ENCODE results near the gene AMBP.

AMBP gene

GRCh38 chr9:114124666-114125475 lies 46.8 kb upstream of the AMBP start:
- DNase-seq: no peak
- Histone ChIP-seq H3K4me3 (ENCODE audit: low read length) (no peak overlapping the region), H3K79me2 (ENCODE audit: low read length) (no peaks in the 10 kb centered on the region), H3K9me3 (replicated peaks; ENCODE audit: insufficient read depth, low read length) (no peaks in the 10 kb centered on the region), H3K27me3 (replicated peaks; ENCODE audit: insufficient read depth, low read length) (no peaks in the 10 kb centered on the region), H3K4me1 (ENCODE audit: low read length) (no peaks in the 10 kb centered on the region), H2AFZ (ENCODE audit: low read length) (no peak overlapping the region), H3K4me2 (ENCODE audit: low read depth, low read length) (no peak overlapping the region), H4K20me1 (ENCODE audit: insufficient read depth, low read length) (no peaks in the 10 kb centered on the region), H3K9ac (ENCODE audit: low read length) (no peak overlapping the region), H3K9me2 (replicated peaks; ENCODE audit: insufficient read depth, low read length) (no peaks in the 10 kb centered on the region), H3F3A (ENCODE audit: insufficient read depth, low read length) (no peaks in the 10 kb centered on the region), H3K27ac (ENCODE audit: low read length) (no peak overlapping the region), H3K36me3 (replicated peaks; ENCODE audit: insufficient read depth, low read length) (no peaks in the 10 kb centered on the region)
- TF ChIP-seq CTCF (IDR thresholded peaks at IDR 0.05; ENCODE audit: low read length) (no peak), EZH2 (optimal IDR thresholded peaks at IDR 0.05; ENCODE audit: low read depth, low read length) (no peak), EZH2phosphoT487 (IDR thresholded peaks at IDR 0.05; ENCODE audit: low read length) (no peak)

- Histone ChIP-seq H3K9ac (ENCODE audit: low read length) (no peak overlapping the region), H3K27ac (ENCODE audit: low read length) (no peak overlapping the region), H3K9me3 (replicated peaks; ENCODE audit: insufficient read depth, low read length) (no peaks in the 10 kb centered on the region), H3K4me3 (ENCODE audit: low read length) (no peak overlapping the region), H3K36me3 (replicated peaks; ENCODE audit: insufficient read depth, low read length) (no peaks in the 10 kb centered on the region), H2AFZ (ENCODE audit: low read length) (no peak overlapping the region), H3K79me2 (ENCODE audit: low read length) (no peaks in the 10 kb centered on the region), H3K4me2 (ENCODE audit: low read depth, low read length) (no peak overlapping the region), H3K4me1 (ENCODE audit: low read length) (no peaks in the 10 kb centered on the region), H3K27me3 (replicated peaks; ENCODE audit: insufficient read depth, low read length) (0 out of 2 replicates have a peak, but pooled peaks cover 1% of the 10 kb centered on the region), H3F3A (ENCODE audit: insufficient read depth, low read length) (no peaks in the 10 kb centered on the region), H4K20me1 (ENCODE audit: insufficient read depth, low read length) (no peaks in the 10 kb centered on the region), H3K9me2 (replicated peaks; ENCODE audit: insufficient read depth, low read length) (no peaks in the 10 kb centered on the region)
- no peak for TF ChIP-seq EZH2 (optimal IDR thresholded peaks at IDR 0.05; ENCODE audit: low read depth, low read length)
- no peak for TF ChIP-seq CTCF (IDR thresholded peaks at IDR 0.05; ENCODE audit: low read length)
- no peak for TF ChIP-seq EZH2phosphoT487 (IDR thresholded peaks at IDR 0.05; ENCODE audit: low read length)
- no peak for DNase-seq
Observed at GRCh38 chr9:114124138-114124537, 46.0 kb upstream of the AMBP start.

GRCh38 chr9:114123031-114123977 lies 45.2 kb upstream of the AMBP start:
- no peak for DNase-seq
- no peaks in the 10 kb centered on the region for H3K79me2 ChIP-seq (ENCODE audit: low read length)
- TF ChIP-seq EZH2phosphoT487 (IDR thresholded peaks at IDR 0.05; ENCODE audit: low read length) (no peak), CTCF (IDR thresholded peaks at IDR 0.05; ENCODE audit: low read length) (no peak), EZH2 (optimal IDR thresholded peaks at IDR 0.05; ENCODE audit: low read depth, low read length) (no peak)
- H3K9ac ChIP-seq (ENCODE audit: low read length): no peak overlapping the region
- no peaks in the 10 kb centered on the region for H3F3A ChIP-seq (ENCODE audit: insufficient read depth, low read length)
- no peaks in the 10 kb centered on the region for H4K20me1 ChIP-seq (ENCODE audit: insufficient read depth, low read length)
- H3K4me3 ChIP-seq (ENCODE audit: low read length): no peak overlapping the region
- no peaks in the 10 kb centered on the region for H3K9me2 ChIP-seq (replicated peaks; ENCODE audit: insufficient read depth, low read length)
- H3K9me3 ChIP-seq (replicated peaks; ENCODE audit: insufficient read depth, low read length): no peaks in the 10 kb centered on the region
- H3K27me3 ChIP-seq (replicated peaks; ENCODE audit: insufficient read depth, low read length): peaks cover 9% of the 10 kb centered on the region
- no peak overlapping the region for H2AFZ ChIP-seq (ENCODE audit: low read length)
- H3K4me2 ChIP-seq (ENCODE audit: low read depth, low read length): no peak overlapping the region
- H3K4me1 ChIP-seq (ENCODE audit: low read length): no peaks in the 10 kb centered on the region
- H3K36me3 ChIP-seq (replicated peaks; ENCODE audit: insufficient read depth, low read length): no peaks in the 10 kb centered on the region
- H3K27ac ChIP-seq (ENCODE audit: low read length): no peak overlapping the region

Measured in MM.1S (cell line).